ENCODE measurements around the gene ERH.

GRCh38 chr14:69363964-69364363, 34.1 kb downstream of the ERH start:
- no peak for TF ChIP-seq CTCF (IDR thresholded peaks at IDR 0.05)
- TF ChIP-seq POLR2AphosphoS5 (IDR thresholded peaks at IDR 0.05; ENCODE audit: low read depth, low read length), result no peak
- TF ChIP-seq REST (IDR thresholded peaks at IDR 0.05; ENCODE audit: insufficient read depth in 1 of 2, low read depth in 2 of 2, low read length in 1 of 2), result no peak
- TF ChIP-seq TCF7L2 (IDR thresholded peaks at IDR 0.05; ENCODE audit: low read depth, low read length), result no peak
- no peak for TF ChIP-seq SIN3A (IDR thresholded peaks at IDR 0.05; ENCODE audit: borderline replicate concordance, insufficient read depth, low read depth, low read length)

All from Panc1 (cell line).